ENCODE measurements around the gene FLNC.

The FLNC gene

GRCh38 chr7:128865303-128865702 lies 35.1 kb downstream of the FLNC start:
- TF ChIP-seq CTCF (conservative IDR thresholded peaks at IDR 0.05), result no peak
- H3K27ac ChIP-seq, result no peak overlapping the region; the same call in 1 of the 2 replicates

GRCh38 chr7:128865996-128866877 lies 36.0 kb downstream of the FLNC start:
- H3K27ac ChIP-seq, result no peak overlapping the region
- TF ChIP-seq CTCF (conservative IDR thresholded peaks at IDR 0.05), result no peak

- H3K27ac ChIP-seq, result no peak overlapping the region
- no peak for TF ChIP-seq CTCF (conservative IDR thresholded peaks at IDR 0.05)
Measured at GRCh38 chr7:128867241-128867640, 37.0 kb downstream of the FLNC start.

- no peak for TF ChIP-seq CTCF (conservative IDR thresholded peaks at IDR 0.05)
- H3K27ac ChIP-seq, result peak overlapping the region; percentile 65; the same call in 1 of the 2 replicates
Measured at GRCh38 chr7:128867842-128868623, 37.8 kb downstream of the FLNC start.

GRCh38 chr7:128868624-128869137 lies 38.5 kb downstream of the FLNC start:
- peak overlapping the region; percentile 65; the same call in 1 of the 2 replicates for H3K27ac ChIP-seq
- TF ChIP-seq CTCF (conservative IDR thresholded peaks at IDR 0.05), result no peak

GRCh38 chr7:128869138-128869943 lies 39.1 kb downstream of the FLNC start:
- H3K27ac ChIP-seq, result peak overlapping the region; percentile 65; the same call in 1 of the 2 replicates
- peak; percentile 53 for TF ChIP-seq CTCF (conservative IDR thresholded peaks at IDR 0.05)

Data from VCaP (cell line).